ENCODE measurements around the gene ALDH1B1. TPM values are rescaled to one million over a fixed set of nuclear protein-coding genes. Genes with fewer than 3 reads are reported as not detected.

The ALDH1B1 gene
- total and polyA plus RNA-seq, 2 donors (not counting 3 experiments of a cell fraction or from before 2014, with no cell fraction given): 11.5 to 20.5 TPM

GRCh38 chr9:38382141-38382540 is 10.4 kb upstream of the ALDH1B1 start:
- BruUV-seq (replicated peaks): no TSS peak
- FAIRE-seq (no peak), DNase-seq (ENCODE audit: low read depth, low spot score) (no peak)
- Histone ChIP-seq H3K9me1 (replicated peaks; ENCODE audit: control insufficient read depth, extremely low read depth, insufficient read depth, low read length) (no peaks in the 10 kb centered on the region), H3K9ac (replicated peaks; ENCODE audit: extremely low read depth, insufficient read depth, low read length) (no peak overlapping the region), H3K27me3 (ENCODE audit: control insufficient read depth in 2 of 2, insufficient read depth in 2 of 2, low read length in 2 of 2) (peaks cover 4 to 7% of the 10 kb centered on the region in 2 experiments), H3K36me3 (ENCODE audit: control insufficient read depth in 2 of 2, extremely low read depth in 1 of 2, insufficient read depth in 2 of 2, low read length in 2 of 2) (no peaks in the 10 kb centered on the region), H3K9me3 (replicated peaks; ENCODE audit: control insufficient read depth, insufficient read depth, low read length) (no peaks in the 10 kb centered on the region), H3K79me2 (ENCODE audit: control insufficient read depth, insufficient read depth, low read length) (no peaks in the 10 kb centered on the region), H4K20me1 (replicated peaks; ENCODE audit: control insufficient read depth, extremely low read depth, insufficient read depth, low read length) (no peaks in the 10 kb centered on the region), H2AFZ (ENCODE audit: low read depth, low read length) (no peak overlapping the region), H3K4me1 (ENCODE audit: control insufficient read depth, extremely low read depth, insufficient read depth, low read length) (no peaks in the 10 kb centered on the region), H3K4me3 (replicated peaks in 1 of 3; ENCODE audit: insufficient read depth in 1 of 3, low read depth in 1 of 3, low read length in 3 of 3) (no peak overlapping the region), H3K4me2 (ENCODE audit: insufficient read depth, low read length) (no peak overlapping the region), H3K27ac (ENCODE audit: insufficient read depth, low read depth, low read length) (no peak overlapping the region)
- TF ChIP-seq GATA2 (IDR thresholded peaks at IDR 0.05; ENCODE audit: insufficient read depth, insufficient read length, low read depth, low read length): no peak
- TF ChIP-seq JUN (IDR thresholded peaks at IDR 0.05; ENCODE audit: borderline replicate concordance, insufficient read depth, insufficient read length, low read depth): no peak
- dilution Hi-C loops (cut with MboI; ENCODE audit: extremely low pct_ligation_motif_present, low sequenced_read_pairs): no loop called here
- intact Hi-C loops (cut with micrococcal nuclease): no loop called here
- ChIA-PET CTCF (no interaction called here), POLR2A (no interaction called here)

GRCh38 chr9:38384990-38385848 is 7.3 kb upstream of the ALDH1B1 start:
- ChIA-PET CTCF (no interaction called here), POLR2A (no interaction called here)
- no peaks in the 10 kb centered on the region for H4K20me1 ChIP-seq (replicated peaks; ENCODE audit: control insufficient read depth, extremely low read depth, insufficient read depth, low read length)
- no peaks in the 10 kb centered on the region for H3K79me2 ChIP-seq (ENCODE audit: control insufficient read depth, insufficient read depth, low read length)
- H2AFZ ChIP-seq (ENCODE audit: low read depth, low read length): no peak overlapping the region
- DNase-seq (ENCODE audit: low read depth, low spot score) (peak; percentile 13), FAIRE-seq (no peak)
- no peak overlapping the region for H3K4me2 ChIP-seq (ENCODE audit: insufficient read depth, low read length)
- no peak overlapping the region for H3K4me3 ChIP-seq (replicated peaks in 1 of 3; ENCODE audit: insufficient read depth in 1 of 3, low read depth in 1 of 3, low read length in 3 of 3)
- peaks cover 4 to 7% of the 10 kb centered on the region in 2 experiments for H3K27me3 ChIP-seq (ENCODE audit: control insufficient read depth in 2 of 2, insufficient read depth in 2 of 2, low read length in 2 of 2)
- H3K27ac ChIP-seq (ENCODE audit: insufficient read depth, low read depth, low read length): no peak overlapping the region
- no TSS peak for BruUV-seq (replicated peaks)
- no peaks in the 10 kb centered on the region for H3K9me3 ChIP-seq (replicated peaks; ENCODE audit: control insufficient read depth, insufficient read depth, low read length)
- no peaks in the 10 kb centered on the region for H3K4me1 ChIP-seq (ENCODE audit: control insufficient read depth, extremely low read depth, insufficient read depth, low read length)
- TF ChIP-seq POLR2A (IDR thresholded peaks at IDR 0.05; ENCODE audit: low read depth, low read length) (no peak), MAX (IDR thresholded peaks at IDR 0.05; ENCODE audit: insufficient read depth, insufficient read length) (no peak), JUN (IDR thresholded peaks at IDR 0.05; ENCODE audit: borderline replicate concordance, insufficient read depth, insufficient read length, low read depth) (no peak), GATA2 (IDR thresholded peaks at IDR 0.05; ENCODE audit: insufficient read depth, insufficient read length, low read depth, low read length) (no peak), POLR2AphosphoS5 (IDR thresholded peaks at IDR 0.05; ENCODE audit: insufficient read depth, low read depth, low read length) (no peak), FOS (IDR thresholded peaks at IDR 0.05; ENCODE audit: borderline replicate concordance, insufficient read depth, low read length) (no peak), MYC (IDR thresholded peaks at IDR 0.05; ENCODE audit: low read depth, low read length) (no peak), EZH2 (IDR thresholded peaks at IDR 0.05; ENCODE audit: borderline replicate concordance, low read depth, low read length, severe bottlenecking) (no peak)
- TF ChIP-seq, protein P1, sequence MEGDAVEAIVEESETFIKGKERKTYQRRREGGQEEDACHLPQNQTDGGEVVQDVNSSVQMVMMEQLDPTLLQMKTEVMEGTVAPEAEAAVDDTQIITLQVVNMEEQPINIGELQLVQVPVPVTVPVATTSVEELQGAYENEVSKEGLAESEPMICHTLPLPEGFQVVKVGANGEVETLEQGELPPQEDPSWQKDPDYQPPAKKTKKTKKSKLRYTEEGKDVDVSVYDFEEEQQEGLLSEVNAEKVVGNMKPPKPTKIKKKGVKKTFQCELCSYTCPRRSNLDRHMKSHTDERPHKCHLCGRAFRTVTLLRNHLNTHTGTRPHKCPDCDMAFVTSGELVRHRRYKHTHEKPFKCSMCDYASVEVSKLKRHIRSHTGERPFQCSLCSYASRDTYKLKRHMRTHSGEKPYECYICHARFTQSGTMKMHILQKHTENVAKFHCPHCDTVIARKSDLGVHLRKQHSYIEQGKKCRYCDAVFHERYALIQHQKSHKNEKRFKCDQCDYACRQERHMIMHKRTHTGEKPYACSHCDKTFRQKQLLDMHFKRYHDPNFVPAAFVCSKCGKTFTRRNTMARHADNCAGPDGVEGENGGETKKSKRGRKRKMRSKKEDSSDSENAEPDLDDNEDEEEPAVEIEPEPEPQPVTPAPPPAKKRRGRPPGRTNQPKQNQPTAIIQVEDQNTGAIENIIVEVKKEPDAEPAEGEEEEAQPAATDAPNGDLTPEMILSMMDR (IDR thresholded peaks at IDR 0.05; ENCODE audit: extremely low read depth in 1 of 2, insufficient read depth in 1 of 2, low read depth in 1 of 2, low read length in 2 of 2): no peak
- H3K9ac ChIP-seq (replicated peaks; ENCODE audit: extremely low read depth, insufficient read depth, low read length): no peak overlapping the region
- intact Hi-C loops (cut with micrococcal nuclease) (no loop called here), dilution Hi-C loops (cut with MboI; ENCODE audit: extremely low pct_ligation_motif_present, low sequenced_read_pairs) (no loop called here)
- H3K36me3 ChIP-seq (ENCODE audit: control insufficient read depth in 2 of 2, extremely low read depth in 1 of 2, insufficient read depth in 2 of 2, low read length in 2 of 2): no peaks in the 10 kb centered on the region
- no peaks in the 10 kb centered on the region for H3K9me1 ChIP-seq (replicated peaks; ENCODE audit: control insufficient read depth, extremely low read depth, insufficient read depth, low read length)

Data from endothelial cell of umbilical vein (primary cell).